RKO (cell line): ENCODE results near the gene DDX10.
"Not testable (repeated sequence)": the region's sequence is repeated elsewhere in the genome, so short reads cannot be mapped to it uniquely, and the experiment has no call there.

Experiments used
- DNase-seq: peaks from one replicate; pipeline ENCODE4 v3.0.0-alpha.2; 2016; ENCODE audit warnings: low spot score

DDX10 gene

GRCh38 chr11:108774037-108774730 lies 109.3 kb downstream of the DDX10 start:
- DNase-seq = no peak

GRCh38 chr11:108775324-108775723 lies 110.5 kb downstream of the DDX10 start:
- DNase-seq = no peak

- not testable (repeated sequence) for DNase-seq
Measured at GRCh38 chr11:108779147-108779546, 114.3 kb downstream of the DDX10 start.

DNA sequence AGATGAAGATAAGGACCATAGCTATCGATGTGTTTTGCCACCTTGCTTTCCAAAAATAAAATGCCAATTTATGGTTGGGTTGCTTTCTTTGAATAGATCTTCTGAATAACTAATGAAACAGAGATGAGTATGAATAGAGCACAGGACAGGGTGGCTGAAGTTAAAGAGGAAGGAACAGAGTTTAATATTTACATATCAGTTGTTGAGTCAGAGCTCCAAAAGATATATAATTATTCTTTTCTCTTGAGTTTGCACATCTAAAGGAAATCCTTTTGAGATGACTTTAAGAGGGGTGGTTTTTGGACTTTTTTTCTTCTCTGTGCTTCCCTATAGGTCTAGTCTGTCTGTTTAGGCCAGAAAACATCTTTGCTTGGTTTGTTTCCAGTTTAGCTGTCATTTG lies 115.2 kb downstream of the DDX10 start:
- DNase-seq = no peak

GRCh38 chr11:108781946-108782345 lies 117.1 kb downstream of the DDX10 start:
- DNase-seq = no peak

- no peak for DNase-seq
Measured at GRCh38 chr11:108786281-108786990, 121.6 kb downstream of the DDX10 start.

DNA sequence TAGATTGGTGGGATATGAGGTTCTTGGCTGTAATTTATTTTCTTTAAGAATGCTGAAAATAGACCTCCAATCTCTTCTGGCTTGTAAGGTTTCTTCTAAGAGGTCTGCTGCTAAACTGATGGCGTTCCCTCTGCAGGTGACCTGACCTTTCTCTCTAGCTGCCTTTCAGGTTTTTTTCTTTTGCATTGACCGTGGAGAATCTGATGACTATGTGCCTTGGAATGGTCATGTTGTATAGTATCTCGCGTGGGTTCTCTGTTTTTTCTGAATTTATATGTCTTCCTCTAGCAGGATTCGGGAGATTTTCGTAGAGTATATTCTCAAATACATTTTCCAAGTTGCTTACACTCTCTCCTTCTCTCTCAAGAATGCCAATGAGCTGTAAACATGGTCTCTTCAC lies 122.2 kb downstream of the DDX10 start:
- no peak for DNase-seq

GRCh38 chr11:108788565-108789199 lies 123.8 kb downstream of the DDX10 start:
- peak; percentile 30 for DNase-seq

DNA sequence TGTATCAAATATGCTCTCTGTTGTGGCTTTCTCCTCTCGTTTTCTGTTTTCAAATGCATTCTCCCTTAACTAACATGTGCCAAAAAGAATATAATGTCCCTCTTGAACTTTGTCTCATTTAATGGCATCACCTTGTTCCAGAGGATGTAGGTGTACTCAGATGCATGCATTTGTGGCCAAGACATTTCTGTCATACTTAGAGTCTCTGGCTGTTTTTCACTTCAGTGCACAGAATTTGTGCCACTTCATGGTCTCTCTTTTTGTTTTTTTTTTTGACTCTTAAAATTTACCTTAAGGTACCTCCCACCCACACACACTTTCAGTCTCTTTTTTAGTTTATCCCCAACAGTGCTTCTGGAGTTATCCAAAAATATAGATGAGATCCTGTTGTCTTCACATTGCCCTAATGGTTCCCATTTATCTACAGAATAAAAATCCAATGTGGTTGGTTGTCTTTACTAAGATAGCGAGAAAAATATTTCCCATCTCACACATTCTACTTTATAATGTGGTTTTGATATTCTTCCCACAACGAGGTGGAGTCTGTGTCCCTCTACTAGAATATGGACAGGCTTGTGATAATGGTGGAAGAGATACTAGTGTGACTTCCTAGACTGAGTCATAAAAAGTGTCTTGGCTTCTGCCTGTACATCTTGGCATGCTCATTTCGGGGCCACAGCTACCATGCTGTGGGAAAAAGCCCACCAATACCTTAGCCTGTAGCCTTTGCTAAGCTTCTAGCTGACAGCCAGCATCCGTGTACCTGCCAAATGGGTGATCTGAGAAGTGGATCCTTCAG lies 125.8 kb downstream of the DDX10 start:
- no peak for DNase-seq

DNA sequence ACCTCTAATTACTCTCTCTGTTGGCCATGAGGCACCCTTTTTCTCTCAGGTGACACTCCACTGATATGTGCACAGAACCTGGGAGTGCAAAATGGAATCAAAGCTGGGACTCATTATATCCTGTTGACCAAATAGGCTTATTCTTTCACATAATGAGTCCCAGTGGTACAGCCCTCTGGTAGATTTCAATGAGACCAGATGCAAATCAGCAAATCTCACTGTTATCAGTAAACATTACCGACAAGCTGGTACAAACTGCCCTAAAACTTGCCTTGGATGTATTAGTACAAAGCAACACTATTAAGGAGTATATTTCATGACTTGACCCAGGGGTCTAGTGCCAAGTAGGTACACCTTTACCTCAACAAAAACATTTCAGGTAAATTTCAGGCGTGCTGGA lies 128.3 kb downstream of the DDX10 start:
- DNase-seq = no peak

- no peak for DNase-seq
Measured at GRCh38 chr11:108793611-108794010, 128.7 kb downstream of the DDX10 start.

GRCh38 chr11:108796551-108796950 lies 131.7 kb downstream of the DDX10 start:
- no peak for DNase-seq

DNA sequence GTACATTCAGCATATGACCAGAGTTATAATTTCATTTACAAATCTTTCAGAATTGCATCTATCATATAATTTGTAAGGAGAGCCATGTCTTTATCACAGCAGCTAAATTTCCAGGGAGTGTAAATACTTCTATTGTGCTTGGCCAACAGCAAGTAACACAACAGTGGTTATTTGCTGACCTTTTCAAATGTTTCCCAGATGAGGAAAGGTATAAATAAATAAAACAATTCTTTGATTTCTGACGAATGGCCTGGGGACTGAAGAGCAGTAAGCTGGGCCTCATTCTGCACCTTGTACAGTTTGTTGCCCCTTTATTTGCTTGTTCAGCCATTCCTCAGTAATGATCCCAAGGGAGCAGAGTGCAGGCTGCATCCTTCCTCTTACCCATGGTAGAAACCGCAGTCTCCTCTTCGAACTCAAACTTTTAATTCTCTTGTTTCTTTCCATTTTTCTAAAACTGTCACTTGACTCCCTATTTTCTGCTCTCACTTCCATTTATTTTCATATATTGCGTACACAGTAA lies 132.8 kb downstream of the DDX10 start:
- no peak for DNase-seq

DNA sequence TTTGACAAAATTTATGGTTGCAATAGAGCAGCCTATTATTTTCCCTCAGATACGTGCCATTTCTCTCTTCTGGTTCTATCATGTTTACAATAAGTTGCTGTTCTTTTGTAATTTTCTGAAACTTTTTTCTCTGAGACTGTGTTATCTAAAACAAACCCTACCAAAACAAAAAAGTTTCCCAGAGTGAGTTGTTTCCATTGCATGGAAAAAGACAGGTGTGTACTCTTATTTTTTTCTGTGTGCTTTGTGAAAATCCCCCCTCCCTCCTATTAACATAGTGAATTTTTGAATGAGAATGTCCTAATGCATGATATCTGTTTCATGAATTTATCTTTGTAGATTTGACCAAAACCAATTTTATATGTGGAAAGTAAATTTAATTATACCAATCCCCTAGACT lies 137.6 kb downstream of the DDX10 start:
- DNase-seq = no peak

DNA sequence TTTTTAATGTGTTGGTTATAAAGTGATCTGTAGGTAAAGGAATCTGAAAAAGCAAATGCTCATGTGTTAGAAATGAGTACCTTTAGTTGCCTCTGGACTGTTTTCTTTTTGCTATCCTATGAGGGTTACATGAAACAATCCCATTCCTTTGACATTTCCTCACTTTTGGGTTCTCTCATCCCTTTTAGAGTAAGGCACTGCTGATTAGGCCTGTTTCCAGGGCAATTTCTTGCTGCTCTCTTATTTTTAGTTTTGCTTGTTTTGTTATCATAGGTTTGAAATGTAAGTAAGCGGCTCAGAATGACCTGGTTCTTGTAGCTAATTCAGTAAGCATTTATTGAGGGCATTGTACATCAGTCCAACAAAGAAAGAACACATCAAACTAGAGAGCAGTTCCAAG lies 138.9 kb downstream of the DDX10 start:
- DNase-seq = no peak

DNA sequence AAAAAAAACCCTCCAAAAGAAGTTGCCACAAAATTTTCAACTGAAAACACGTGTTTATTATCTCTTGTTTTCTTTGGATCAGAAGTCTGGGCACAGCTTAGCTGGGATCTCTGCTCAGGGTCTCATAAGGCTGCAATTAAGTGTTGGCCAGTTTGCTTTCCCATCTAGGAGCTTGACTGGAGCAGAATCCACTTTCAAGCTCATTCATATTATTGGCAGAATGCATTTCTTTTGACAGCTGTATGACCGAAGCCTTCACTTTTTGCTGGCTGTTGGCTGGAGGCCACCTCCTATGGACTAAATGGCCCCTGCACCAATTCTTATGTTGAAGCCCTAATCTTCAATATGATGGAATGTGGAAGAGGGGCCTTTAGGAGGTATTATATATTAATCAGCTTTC lies 139.6 kb downstream of the DDX10 start:
- no peak for DNase-seq

DNA sequence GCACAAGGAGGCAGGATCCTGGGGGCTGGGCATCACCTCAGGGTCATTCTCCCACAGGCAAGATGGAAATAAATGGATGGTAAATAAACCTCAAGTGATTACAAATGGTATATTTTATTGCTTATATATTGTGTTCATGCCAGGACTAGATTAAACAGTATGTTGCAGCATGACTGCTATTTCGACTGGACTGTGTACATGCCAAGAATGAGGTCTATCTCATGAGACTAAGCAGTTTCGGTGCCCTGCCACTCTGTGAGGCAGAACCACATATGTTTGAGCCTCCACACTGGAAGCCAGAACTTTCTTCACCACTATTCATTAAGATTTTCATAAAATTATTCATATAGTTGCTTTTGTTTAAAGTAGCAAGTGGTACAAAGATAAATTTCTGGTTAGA lies 140.2 kb downstream of the DDX10 start:
- no peak for DNase-seq

GRCh38 chr11:108807262-108807661 lies 142.4 kb downstream of the DDX10 start:
- no peak for DNase-seq

- no peak for DNase-seq
Measured at GRCh38 chr11:108813086-108813485, 148.2 kb downstream of the DDX10 start.

DNA sequence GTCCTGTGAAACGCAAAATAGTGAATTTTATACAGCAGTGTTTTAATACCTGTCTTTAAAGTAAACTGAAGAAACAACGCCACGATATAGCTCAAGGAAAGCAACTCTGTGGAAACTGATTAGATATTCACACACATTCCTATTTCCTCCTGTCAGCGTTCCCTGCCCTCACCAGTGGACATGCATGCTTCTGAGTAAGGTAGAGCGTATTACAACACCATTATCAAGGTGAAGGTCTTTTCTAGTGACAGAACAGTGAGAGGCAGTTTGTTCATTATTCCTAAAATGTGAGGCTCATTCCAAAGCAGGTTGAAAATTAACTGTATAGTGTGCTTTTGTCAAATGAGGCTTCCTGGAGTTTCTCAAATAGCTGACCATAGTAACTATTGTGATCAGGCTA lies 153.1 kb downstream of the DDX10 start:
- no peak for DNase-seq

DNA sequence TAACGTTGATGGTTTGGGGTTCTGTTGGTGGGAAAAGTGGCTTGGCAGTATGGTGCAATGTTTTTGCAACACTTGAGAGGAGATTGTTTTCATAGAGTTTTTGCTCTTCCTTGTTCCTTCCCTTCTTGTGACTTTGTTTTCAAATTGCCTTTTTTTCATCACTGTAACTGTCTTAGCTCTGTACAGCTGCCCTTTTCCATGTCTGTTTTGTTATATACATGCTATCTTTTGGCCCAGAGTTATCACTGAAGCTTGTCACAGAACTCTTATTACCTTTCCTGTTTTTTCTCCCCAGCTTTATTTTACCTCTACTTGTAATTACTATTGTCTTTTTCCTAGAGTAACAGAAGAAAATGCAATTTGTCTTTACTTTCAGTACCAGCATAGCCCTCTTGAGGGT lies 154.1 kb downstream of the DDX10 start:
- DNase-seq = no peak

GRCh38 chr11:108819957-108820356 lies 155.1 kb downstream of the DDX10 start:
- DNase-seq = no peak
